ENCODE measurements around the gene CRYGC.
"Not testable (repeated sequence)": the region's sequence is repeated elsewhere in the genome, so short reads cannot be mapped to it uniquely, and the experiment has no call there.

Gene CRYGC

GRCh38 chr2:208122248-208122647 lies 7.4 kb downstream of the CRYGC start:
- TF ChIP-seq CTCF (IDR thresholded peaks at IDR 0.05; ENCODE audit: low read depth, low read length) = no peak

GRCh38 chr2:208118918-208119317 lies 10.7 kb downstream of the CRYGC start:
- no peak for TF ChIP-seq CTCF (IDR thresholded peaks at IDR 0.05; ENCODE audit: low read depth, low read length)
- H3K4me3 ChIP-seq (ENCODE audit: low read depth, low read length) = no peak overlapping the region

More at GRCh38 chr2:208122248-208122647, 7.4 kb downstream of the CRYGC start:
- no peak overlapping the region for H3K4me3 ChIP-seq (ENCODE audit: low read depth, low read length)

GRCh38 chr2:208117390-208117789 lies 12.2 kb downstream of the CRYGC start:
- not testable (repeated sequence) for H3K4me3 ChIP-seq (ENCODE audit: low read depth, low read length)

GRCh38 chr2:208112969-208113368 lies 16.7 kb downstream of the CRYGC start:
- H3K4me3 ChIP-seq (ENCODE audit: low read depth, low read length) = no peak overlapping the region
- no peak for TF ChIP-seq CTCF (IDR thresholded peaks at IDR 0.05; ENCODE audit: low read depth, low read length)

GRCh38 chr2:208112273-208112745 lies 17.3 kb downstream of the CRYGC start:
- not testable (repeated sequence) for H3K4me3 ChIP-seq (ENCODE audit: low read depth, low read length)

- no peak overlapping the region for H3K4me3 ChIP-seq (ENCODE audit: low read depth, low read length)
- TF ChIP-seq CTCF (IDR thresholded peaks at IDR 0.05; ENCODE audit: low read depth, low read length) = no peak
Measured at GRCh38 chr2:208103616-208104015, 26.0 kb downstream of the CRYGC start.

- no peak overlapping the region for H3K4me3 ChIP-seq (ENCODE audit: low read depth, low read length)
- no peak for TF ChIP-seq CTCF (IDR thresholded peaks at IDR 0.05; ENCODE audit: low read depth, low read length)
Measured at GRCh38 chr2:208101716-208102631, 27.7 kb downstream of the CRYGC start.

- no peak for TF ChIP-seq CTCF (IDR thresholded peaks at IDR 0.05; ENCODE audit: low read depth, low read length)
- H3K4me3 ChIP-seq (ENCODE audit: low read depth, low read length) = no peak overlapping the region
Measured at GRCh38 chr2:208099682-208100470, 29.8 kb downstream of the CRYGC start.

GRCh38 chr2:208098701-208099100 lies 30.9 kb downstream of the CRYGC start:
- not testable (repeated sequence) for H3K4me3 ChIP-seq (ENCODE audit: low read depth, low read length)

Measured in WI38 (cell line).